ENCODE measurements around the gene LYPD5.

LYPD5 gene

DNA sequence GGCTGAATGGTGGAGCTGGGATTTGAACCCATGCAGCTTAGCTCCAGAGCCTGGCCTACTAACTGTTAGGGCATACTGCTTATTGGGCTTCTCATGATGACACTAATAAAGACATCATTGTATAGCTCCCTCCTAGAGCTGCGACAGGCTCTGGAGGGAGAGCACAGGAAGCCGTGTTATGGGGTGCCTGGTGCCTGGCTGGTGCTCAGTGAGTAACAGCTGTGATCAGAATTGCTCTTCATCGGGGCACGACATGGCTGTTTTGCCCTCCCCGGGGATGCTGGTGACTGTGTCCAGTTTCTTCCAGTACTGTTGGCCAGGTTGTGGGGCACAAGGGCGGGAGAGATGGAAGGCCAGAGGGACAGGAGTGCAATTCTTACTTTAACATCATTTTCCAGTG is 5.1 kb downstream of the LYPD5 start:
- no peak overlapping the region for H3K4me3 ChIP-seq (ENCODE audit: low read depth, low read length)
- DNase-seq (ENCODE audit: low read depth, low spot score), result no peak
- in situ Hi-C loops (cut with HindIII; ENCODE audit: low sequenced_read_pairs), result no loop called here
- TF ChIP-seq, protein P1, sequence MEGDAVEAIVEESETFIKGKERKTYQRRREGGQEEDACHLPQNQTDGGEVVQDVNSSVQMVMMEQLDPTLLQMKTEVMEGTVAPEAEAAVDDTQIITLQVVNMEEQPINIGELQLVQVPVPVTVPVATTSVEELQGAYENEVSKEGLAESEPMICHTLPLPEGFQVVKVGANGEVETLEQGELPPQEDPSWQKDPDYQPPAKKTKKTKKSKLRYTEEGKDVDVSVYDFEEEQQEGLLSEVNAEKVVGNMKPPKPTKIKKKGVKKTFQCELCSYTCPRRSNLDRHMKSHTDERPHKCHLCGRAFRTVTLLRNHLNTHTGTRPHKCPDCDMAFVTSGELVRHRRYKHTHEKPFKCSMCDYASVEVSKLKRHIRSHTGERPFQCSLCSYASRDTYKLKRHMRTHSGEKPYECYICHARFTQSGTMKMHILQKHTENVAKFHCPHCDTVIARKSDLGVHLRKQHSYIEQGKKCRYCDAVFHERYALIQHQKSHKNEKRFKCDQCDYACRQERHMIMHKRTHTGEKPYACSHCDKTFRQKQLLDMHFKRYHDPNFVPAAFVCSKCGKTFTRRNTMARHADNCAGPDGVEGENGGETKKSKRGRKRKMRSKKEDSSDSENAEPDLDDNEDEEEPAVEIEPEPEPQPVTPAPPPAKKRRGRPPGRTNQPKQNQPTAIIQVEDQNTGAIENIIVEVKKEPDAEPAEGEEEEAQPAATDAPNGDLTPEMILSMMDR (IDR thresholded peaks at IDR 0.05; ENCODE audit: low read depth, low read length), result no peak

DNA sequence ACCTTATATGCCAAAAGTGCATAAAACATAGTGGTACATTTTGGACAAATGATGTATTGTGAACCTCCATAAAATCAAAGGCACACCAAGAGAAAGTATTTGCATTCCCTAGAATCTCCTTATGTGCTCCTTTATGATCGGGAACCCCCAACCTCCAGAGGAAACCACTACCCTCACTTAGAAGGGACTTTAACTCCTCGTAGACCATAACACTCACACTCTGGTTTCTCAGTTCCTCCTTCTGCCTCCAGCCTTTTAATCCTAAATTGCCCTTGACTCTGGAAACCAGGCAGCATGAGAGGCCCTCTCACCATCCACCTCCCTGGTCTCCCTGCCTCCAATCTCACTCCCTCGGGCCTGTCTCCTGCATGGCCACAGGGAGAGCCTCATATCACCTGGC is 11.7 kb downstream of the LYPD5 start:
- in situ Hi-C loops (cut with HindIII; ENCODE audit: low sequenced_read_pairs), result no loop called here
- H3K4me3 ChIP-seq (ENCODE audit: low read depth, low read length), result no peak overlapping the region
- TF ChIP-seq, protein P1 (IDR thresholded peaks at IDR 0.05; ENCODE audit: low read depth, low read length), result no peak
- no peak for DNase-seq (ENCODE audit: low read depth, low spot score)

DNA sequence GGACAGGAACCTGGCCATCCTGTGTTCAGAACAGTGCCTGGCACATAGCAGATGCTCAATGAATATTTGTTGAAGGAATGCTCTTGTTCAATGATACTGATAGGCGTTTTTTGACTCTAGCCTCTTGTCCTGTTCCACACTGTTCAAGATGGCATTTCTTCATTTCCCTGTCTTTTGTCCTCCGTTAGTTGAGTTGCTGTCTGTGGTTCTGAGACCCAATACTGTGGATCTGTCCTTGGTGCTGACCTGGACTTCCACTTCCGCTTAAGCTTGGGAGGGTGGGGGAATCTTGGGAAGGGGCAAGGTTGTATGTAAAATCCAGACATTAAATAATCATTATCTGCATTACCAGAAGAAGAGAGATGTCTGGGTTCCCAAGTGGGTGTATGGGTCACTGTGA is 13.2 kb downstream of the LYPD5 start:
- TF ChIP-seq, protein P1 (IDR thresholded peaks at IDR 0.05; ENCODE audit: low read depth, low read length), result no peak
- no peak overlapping the region for H3K4me3 ChIP-seq (ENCODE audit: low read depth, low read length)
- DNase-seq (ENCODE audit: low read depth, low spot score), result peak; percentile 52
- in situ Hi-C loops (cut with HindIII; ENCODE audit: low sequenced_read_pairs), result no loop called here

DNA sequence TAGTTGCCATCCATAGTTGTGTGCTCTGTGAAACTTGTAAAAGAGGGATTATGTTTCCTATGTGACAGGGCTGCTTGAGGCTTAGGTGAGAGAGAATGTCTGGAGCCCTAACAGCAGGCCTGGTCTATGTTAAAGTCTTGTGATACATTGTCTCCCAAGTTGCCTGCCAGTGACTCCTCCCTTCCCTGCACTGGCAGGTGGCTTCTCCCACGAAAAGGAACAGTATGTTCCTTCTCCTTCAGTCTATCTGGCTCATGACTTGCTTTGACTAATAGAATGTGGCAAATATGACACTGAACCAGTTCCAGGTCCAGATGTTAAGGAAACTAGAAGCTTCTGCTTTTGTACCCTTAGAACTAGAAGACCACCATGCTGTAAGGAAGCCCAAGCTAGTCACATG is 15.6 kb downstream of the LYPD5 start:
- in situ Hi-C loops (cut with HindIII; ENCODE audit: low sequenced_read_pairs), result no loop called here
- DNase-seq (ENCODE audit: low read depth, low spot score), result no peak
- no peak overlapping the region for H3K4me3 ChIP-seq (ENCODE audit: low read depth, low read length)
- TF ChIP-seq, protein P1 (IDR thresholded peaks at IDR 0.05; ENCODE audit: low read depth, low read length), result no peak

DNA sequence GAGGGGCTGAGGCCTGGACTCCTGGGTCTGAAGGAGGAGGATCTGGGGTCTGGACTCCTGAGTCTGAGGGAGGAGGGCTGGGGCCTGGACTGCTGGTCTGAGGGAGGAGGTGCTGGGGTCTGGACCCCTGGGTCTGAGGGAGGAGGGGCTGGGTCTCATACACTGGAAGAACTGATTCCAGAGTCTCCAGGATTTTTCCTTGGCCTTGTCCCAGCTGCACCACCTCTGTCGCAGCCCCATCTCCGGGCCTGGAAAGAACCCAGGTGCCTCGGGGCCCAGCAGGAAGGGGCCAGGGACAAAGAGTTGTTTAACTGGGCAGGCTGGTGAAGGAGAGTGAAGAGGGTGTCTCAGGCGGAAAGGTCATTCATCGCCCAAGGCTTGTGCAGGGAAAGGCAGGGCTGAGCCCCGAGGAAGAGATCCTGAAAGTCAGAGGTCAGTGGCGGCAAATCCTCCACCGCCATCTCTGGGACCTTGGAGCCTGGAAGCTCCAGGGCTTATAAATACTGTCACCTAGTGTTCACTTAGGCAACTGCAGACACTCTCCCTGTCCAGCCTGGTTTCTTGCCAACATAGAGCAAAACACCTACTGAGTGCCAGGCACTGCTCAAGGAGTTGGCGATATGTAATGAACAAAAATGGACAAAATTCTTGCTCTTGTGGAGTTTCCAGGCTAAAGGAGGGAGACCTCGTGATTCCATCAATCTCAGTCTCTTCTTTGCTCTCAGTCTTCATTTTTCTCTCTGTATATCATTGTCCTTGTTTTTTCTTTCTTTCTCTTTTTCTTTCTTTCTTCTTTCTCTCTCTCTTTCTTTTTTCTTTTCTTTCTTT is 17.1 kb downstream of the LYPD5 start:
- peak; percentile 74 for DNase-seq (ENCODE audit: low read depth, low spot score)
- H3K4me3 ChIP-seq (ENCODE audit: low read depth, low read length), result no peak overlapping the region
- in situ Hi-C loops (cut with HindIII; ENCODE audit: low sequenced_read_pairs), result no loop called here
- TF ChIP-seq, protein P1 (IDR thresholded peaks at IDR 0.05; ENCODE audit: low read depth, low read length), result peak; percentile 100

DNA sequence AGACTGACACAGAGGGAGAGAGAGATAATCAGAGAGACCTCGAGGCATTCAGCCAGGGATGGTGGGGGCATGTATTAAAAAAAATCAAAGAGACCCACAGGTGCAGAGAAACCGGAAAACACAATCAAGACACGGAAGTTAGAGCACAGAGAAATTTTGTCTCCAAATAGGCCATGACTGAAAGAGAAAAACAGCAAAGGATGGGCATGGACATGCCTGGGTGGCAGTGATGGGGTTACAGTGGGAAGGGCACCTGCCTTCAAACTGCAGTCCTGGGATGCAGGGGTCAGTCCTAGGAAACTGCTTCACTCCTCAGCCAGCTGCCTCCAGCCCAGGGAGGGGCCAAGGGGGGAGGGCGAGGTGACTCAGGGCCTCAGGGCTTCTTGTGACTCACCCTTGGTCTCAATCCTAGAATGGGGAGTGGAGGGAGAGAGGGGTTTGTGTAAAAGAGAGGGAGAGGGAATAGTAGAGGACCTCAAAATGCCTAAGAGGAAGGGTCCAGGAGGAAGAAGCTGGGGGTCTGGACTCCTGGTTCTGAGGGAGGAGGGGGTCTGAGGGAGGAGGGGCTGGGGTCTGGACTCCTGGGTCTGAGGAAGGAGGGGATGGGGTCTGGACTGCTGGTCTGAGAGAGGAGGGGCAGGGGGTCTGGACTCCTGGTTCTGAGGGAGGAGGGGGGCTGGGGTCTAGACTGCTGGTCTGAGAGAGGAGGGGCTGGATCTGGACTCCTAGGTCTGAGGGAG is 17.8 kb downstream of the LYPD5 start:
- H3K4me3 ChIP-seq (ENCODE audit: low read depth, low read length), result no peak overlapping the region
- in situ Hi-C loops (cut with HindIII; ENCODE audit: low sequenced_read_pairs), result no loop called here

More for the DNA sequence above, 17.8 kb downstream of the LYPD5 start:
- peak; percentile 86 for DNase-seq (ENCODE audit: low read depth, low spot score)
- TF ChIP-seq, protein P1 (IDR thresholded peaks at IDR 0.05; ENCODE audit: low read depth, low read length), result no peak

Data from astrocyte of the spinal cord (primary cell).